ENCODE data around the gene CYP2E1.
"Not testable (repeated sequence)": the region's sequence is repeated elsewhere in the genome, so short reads cannot be mapped to it uniquely, and the experiment has no call there.

Gene CYP2E1

DNA sequence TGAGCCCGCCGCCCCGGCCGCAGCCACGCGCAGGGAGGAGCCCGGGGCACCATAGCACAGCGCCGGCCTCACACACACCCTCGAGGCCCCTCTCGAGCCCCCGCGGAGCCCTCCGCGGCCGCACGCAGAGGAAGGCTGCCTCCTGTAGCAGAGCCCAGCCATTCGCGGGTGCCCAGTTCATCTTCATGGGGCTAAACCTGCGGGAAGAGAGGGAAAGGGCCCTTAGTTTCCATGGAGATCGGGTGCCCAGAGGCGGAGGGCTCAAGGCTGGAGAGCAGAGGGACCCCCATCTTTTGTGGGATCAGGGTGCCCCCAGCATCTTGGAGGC lies 41.1 kb downstream of the CYP2E1 start:
- Histone ChIP-seq H3K36me3 (ENCODE audit: control insufficient read depth, insufficient read depth, low read length) (no peaks in the 10 kb centered on the region), H3K27ac (ENCODE audit: insufficient read depth, low read length, poor library complexity, severe bottlenecking) (no peak overlapping the region)
- DNase-seq, result no peak

GRCh38 chr10:133568831-133569527 lies 41.8 kb downstream of the CYP2E1 start:
- H3K27me3 ChIP-seq (replicated peaks; ENCODE audit: control insufficient read depth, insufficient read depth, low read length, poor library complexity, severe bottlenecking); H3K4me1 ChIP-seq (ENCODE audit: control insufficient read depth, insufficient read depth, low read length, poor library complexity, severe bottlenecking); H3K27ac ChIP-seq (ENCODE audit: insufficient read depth, low read length, poor library complexity, severe bottlenecking); H3K4me3 ChIP-seq (ENCODE audit: insufficient read depth, low read depth, low read length, poor library complexity, severe bottlenecking); H3K9me3 ChIP-seq (ENCODE audit: control insufficient read depth, low read length); DNase-seq; H3K36me3 ChIP-seq (ENCODE audit: control insufficient read depth, insufficient read depth, low read length): not testable (repeated sequence)

More for the DNA sequence above, 41.1 kb downstream of the CYP2E1 start:
- peaks cover 4% of the 10 kb centered on the region for H3K27me3 ChIP-seq (replicated peaks; ENCODE audit: control insufficient read depth, insufficient read depth, low read length, poor library complexity, severe bottlenecking)
- no peaks in the 10 kb centered on the region for H3K9me3 ChIP-seq (ENCODE audit: control insufficient read depth, low read length)
- H3K4me3 ChIP-seq (ENCODE audit: insufficient read depth, low read depth, low read length, poor library complexity, severe bottlenecking), result no peak overlapping the region
- no peaks in the 10 kb centered on the region for H3K4me1 ChIP-seq (ENCODE audit: control insufficient read depth, insufficient read depth, low read length, poor library complexity, severe bottlenecking)

DNA sequence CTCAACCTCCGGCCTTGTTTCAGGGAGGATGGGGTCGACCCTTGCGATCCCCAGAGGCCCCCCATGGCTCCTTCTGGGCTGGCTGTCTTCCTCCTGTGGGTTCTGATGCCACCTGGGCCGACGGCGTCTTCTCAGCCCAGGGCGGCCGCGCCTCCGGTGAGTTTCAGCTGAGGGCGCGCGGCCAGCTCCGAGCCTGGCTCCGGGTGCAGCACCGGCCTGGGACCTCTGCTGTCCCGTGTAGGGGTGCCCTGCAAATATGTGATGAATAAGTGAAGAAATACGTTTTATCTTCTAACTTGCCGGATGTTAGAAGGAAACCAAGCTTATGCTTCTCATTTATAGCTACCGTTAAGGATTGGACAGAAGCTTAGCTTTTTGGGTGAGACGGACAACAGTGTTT lies 42.6 kb downstream of the CYP2E1 start:
- not testable (repeated sequence) for DNase-seq; H3K4me3 ChIP-seq (ENCODE audit: insufficient read depth, low read depth, low read length, poor library complexity, severe bottlenecking); H3K36me3 ChIP-seq (ENCODE audit: control insufficient read depth, insufficient read depth, low read length); H3K27me3 ChIP-seq (replicated peaks; ENCODE audit: control insufficient read depth, insufficient read depth, low read length, poor library complexity, severe bottlenecking); H3K9me3 ChIP-seq (ENCODE audit: control insufficient read depth, low read length); H3K4me1 ChIP-seq (ENCODE audit: control insufficient read depth, insufficient read depth, low read length, poor library complexity, severe bottlenecking); H3K27ac ChIP-seq (ENCODE audit: insufficient read depth, low read length, poor library complexity, severe bottlenecking)

- not testable (repeated sequence) for H3K9me3 ChIP-seq (ENCODE audit: control insufficient read depth, low read length); H3K27me3 ChIP-seq (replicated peaks; ENCODE audit: control insufficient read depth, insufficient read depth, low read length, poor library complexity, severe bottlenecking); H3K4me3 ChIP-seq (ENCODE audit: insufficient read depth, low read depth, low read length, poor library complexity, severe bottlenecking); H3K27ac ChIP-seq (ENCODE audit: insufficient read depth, low read length, poor library complexity, severe bottlenecking); H3K4me1 ChIP-seq (ENCODE audit: control insufficient read depth, insufficient read depth, low read length, poor library complexity, severe bottlenecking); H3K36me3 ChIP-seq (ENCODE audit: control insufficient read depth, insufficient read depth, low read length); DNase-seq
Observed at GRCh38 chr10:133572055-133572454, 44.9 kb downstream of the CYP2E1 start.

GRCh38 chr10:133573460-133573859 lies 46.3 kb downstream of the CYP2E1 start:
- not testable (repeated sequence) for H3K27me3 ChIP-seq (replicated peaks; ENCODE audit: control insufficient read depth, insufficient read depth, low read length, poor library complexity, severe bottlenecking); DNase-seq; H3K36me3 ChIP-seq (ENCODE audit: control insufficient read depth, insufficient read depth, low read length); H3K27ac ChIP-seq (ENCODE audit: insufficient read depth, low read length, poor library complexity, severe bottlenecking); H3K4me1 ChIP-seq (ENCODE audit: control insufficient read depth, insufficient read depth, low read length, poor library complexity, severe bottlenecking); H3K9me3 ChIP-seq (ENCODE audit: control insufficient read depth, low read length); H3K4me3 ChIP-seq (ENCODE audit: insufficient read depth, low read depth, low read length, poor library complexity, severe bottlenecking)

GRCh38 chr10:133577037-133577436 lies 49.9 kb downstream of the CYP2E1 start:
- H3K4me1 ChIP-seq (ENCODE audit: control insufficient read depth, insufficient read depth, low read length, poor library complexity, severe bottlenecking); H3K27ac ChIP-seq (ENCODE audit: insufficient read depth, low read length, poor library complexity, severe bottlenecking); H3K9me3 ChIP-seq (ENCODE audit: control insufficient read depth, low read length); DNase-seq; H3K27me3 ChIP-seq (replicated peaks; ENCODE audit: control insufficient read depth, insufficient read depth, low read length, poor library complexity, severe bottlenecking); H3K4me3 ChIP-seq (ENCODE audit: insufficient read depth, low read depth, low read length, poor library complexity, severe bottlenecking); H3K36me3 ChIP-seq (ENCODE audit: control insufficient read depth, insufficient read depth, low read length): not testable (repeated sequence)
